Lung microvascular endothelial cell (primary cell): ENCODE results near the gene PKN1. TPM values are rescaled to one million over a fixed set of nuclear protein-coding genes. Genes with fewer than 3 reads are reported as not detected.
A peak's percentile ranks its signal among the peaks of the same experiment; 100 is the strongest.
"Not testable (repeated sequence)": the region's sequence is repeated elsewhere in the genome, so short reads cannot be mapped to it uniquely, and the experiment has no call there.

Experiments
- DNase-seq, 2 donors: peaks; one replicate each; pipeline versions ENCODE4 v3.0.0 to v3.0.0-alpha.2; 2010; ENCODE audit warnings: low read depth in 2 of 2
- total RNA-seq: library from RNA; depleted of rRNA; stranded (reverse); fragments of >200 nt; gene quantifications from 2 replicates; pipeline ENCODE4 v1.2.1, GENCODE V29; 2014

Gene PKN1
- total RNA-seq, 1 donor from 2014 or later: 250 TPM

DNA sequence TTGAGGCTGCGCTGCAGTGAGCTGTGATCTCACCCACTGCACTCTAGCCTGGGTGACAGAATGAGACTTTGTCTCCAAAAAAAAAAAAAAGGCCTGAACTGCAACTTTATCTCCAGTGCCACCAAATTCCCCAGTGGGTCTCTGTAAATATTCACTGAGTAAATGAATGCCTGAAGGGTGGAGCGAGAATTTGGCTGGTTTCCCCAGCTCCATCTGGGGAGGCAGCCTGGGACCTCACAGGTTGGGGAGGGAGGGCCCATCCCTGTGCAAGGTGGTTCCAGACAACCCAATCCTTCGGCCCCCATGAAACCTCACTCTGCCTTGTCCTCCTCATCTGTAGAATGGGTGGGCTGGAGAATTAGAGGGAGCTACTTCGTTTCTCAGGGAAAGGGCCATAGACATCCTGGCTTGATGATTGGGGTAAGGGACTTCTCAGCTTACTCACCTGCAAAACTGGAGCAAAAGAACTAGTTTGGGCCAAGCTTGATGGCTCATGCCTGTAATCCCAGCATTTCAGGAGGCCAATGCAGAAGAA lies 4.2 kb upstream of the PKN1 start:
- no peak for DNase-seq

DNA sequence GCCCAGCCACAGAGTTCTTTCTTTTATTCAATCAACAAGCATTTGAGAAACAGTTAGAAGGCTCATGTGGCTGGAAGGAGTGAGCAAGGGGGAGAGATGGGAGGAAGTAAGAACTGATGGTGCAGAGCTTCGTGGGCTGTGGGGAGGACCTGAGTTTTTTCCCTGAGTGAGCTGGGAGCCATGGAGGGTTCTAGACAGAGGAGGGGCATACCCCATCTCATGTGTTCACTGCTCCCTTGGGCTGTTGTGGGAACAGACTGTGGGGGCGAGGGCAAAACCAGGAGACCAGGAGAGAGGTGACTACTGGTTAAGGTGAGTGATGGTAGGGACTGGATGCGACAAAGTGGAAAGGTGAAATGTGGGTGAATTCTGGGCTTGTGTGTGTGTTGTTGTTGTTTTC lies 2.4 kb upstream of the PKN1 start:
- no peak for DNase-seq

DNA sequence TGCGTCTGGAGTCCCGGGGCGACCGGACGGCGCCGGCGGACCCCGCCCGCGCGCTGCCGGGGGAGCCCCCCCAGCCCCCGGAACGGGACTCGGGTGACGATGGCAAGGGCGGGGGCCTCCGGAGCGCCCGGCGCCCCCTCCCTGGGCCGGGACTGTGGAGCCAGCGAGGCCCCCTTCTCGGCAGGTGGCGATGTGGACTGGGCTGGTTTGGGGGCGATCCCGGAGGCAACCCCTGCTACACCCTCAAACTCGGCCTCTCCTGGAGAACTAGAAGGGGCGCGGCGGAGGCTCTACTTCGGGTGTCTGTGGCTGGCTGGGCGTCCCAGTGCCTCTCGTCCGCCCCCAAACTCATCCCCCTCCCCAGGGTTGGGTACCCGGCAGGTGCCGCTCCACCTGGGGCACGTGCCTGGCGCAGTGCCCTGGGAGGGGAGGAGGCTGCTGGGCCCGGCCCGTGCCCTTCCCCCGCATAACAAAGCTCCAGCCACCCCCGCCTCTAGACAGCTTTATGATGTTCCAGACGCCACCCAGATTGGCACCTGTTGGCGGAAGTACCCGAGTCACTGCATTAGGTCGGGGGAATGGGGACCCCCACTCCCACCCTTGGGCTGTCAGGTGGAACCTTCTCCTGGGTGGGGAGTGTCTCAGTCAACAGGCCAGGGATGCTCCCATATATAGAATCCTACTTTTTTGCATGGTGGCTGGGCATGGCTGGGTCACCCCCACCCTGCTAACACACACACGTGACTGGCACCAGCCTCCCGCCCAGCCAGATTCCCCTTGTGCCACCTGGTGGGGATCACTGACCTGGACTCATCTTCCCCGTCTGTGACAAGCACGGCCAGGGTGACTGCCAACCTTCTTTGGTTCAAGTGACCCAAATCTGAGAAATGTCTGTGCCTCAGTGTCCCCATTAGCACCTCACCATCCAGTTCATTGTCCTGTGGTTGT lies 722 bp downstream of the PKN1 start:
- peak in 1 of 2 donors; percentile 38 for DNase-seq

DNA sequence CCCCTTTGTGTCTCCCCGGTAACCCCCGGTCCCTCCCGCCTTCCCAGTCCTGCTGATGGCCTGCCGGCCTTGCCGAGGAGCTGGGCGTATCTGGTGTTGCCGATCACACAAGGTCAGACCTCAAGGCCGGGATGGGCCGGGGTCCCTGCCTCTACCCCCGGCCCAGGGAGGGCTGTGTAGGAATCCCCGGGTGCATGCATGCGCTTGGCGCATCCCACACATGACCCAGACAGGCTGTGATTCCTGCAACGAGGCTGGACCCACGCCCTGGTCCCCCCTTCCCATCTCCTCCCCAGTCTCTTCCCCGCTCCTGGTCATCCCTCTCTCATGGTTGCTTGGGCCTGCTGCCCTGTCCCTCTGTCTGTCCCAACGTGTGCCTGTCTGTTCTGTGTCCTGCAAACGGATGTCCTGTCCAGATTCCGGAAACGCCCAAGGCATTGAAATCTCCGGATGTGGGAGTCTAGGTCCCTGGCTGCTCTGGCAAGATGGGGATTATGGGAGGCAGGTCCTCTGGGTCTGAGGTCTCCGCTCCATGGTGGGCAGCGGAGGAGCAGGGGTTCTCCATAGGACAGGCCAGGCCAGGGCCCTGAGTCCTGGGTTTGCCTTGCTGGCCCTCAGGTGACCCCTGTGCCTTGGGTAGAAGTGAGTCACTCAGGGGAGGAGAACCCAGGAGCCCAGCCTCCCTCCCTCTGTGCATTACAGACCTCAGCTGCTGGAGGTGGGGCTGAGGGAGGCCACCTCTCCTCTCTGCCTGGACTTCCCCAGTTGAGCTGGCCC lies 1.6 kb downstream of the PKN1 start:
- DNase-seq: peak; percentile 72 to 85

DNA sequence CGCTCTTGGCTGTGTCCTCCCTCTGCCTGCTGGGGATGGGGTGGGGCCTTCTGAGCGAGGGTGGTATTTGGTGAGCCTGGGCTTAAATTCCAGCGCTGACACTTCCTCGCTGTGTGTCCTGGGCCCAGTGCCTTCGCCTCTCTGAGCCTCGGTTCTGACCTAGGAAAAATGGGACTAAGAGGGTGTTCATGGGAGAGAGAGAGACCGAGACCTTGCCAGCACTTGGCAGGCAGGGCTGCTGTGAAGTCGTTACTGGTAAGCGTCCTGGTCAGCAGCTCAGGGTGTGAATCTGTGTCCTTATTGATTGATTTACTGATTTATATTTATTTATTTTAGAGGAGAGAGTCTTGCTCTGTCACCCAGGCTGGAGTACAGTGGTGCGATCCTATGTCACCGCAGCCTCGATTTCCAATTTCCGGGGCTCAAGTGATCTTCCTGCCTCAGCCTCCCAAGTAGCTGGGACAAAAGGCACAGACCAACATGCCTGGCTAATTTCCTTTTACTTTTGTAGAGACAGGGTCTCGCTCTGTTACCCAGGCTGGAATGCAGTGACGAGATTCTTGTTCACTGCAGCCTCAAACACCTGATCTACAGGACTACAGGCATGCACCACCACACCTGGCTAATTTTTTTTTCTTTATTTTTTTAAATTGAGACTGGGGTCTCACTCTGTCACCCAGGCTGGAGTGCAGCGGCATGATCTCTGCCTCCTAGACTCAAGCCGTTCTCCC lies 2.4 kb downstream of the PKN1 start:
- no peak for DNase-seq

DNA sequence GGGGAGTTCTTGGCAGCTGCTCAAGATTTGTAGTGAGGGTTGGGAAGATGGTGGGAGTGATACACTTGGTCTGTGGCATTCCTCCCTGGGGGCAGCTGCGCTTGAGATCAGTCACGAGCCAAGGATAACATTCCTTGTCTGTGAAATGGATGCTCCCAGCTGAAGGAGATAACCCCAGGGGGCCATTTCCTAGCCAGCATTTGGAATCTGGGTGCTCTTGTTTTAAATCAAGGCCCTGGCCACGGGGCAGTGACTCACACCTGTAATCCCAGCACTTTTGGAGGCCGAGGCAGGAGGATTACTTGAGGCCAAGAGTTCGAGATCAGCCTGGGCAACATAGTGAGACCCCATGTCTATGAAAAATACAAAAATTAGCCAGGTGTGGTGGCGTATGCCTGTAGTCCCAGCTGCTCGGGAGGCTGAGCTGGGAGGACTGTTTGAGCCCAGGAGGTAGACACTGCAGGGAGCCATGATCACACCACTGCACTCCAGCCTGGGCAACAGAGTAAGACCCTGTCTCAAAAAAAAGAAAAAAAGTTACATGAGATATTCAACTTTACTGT lies 4.6 kb downstream of the PKN1 start:
- DNase-seq: no peak

DNA sequence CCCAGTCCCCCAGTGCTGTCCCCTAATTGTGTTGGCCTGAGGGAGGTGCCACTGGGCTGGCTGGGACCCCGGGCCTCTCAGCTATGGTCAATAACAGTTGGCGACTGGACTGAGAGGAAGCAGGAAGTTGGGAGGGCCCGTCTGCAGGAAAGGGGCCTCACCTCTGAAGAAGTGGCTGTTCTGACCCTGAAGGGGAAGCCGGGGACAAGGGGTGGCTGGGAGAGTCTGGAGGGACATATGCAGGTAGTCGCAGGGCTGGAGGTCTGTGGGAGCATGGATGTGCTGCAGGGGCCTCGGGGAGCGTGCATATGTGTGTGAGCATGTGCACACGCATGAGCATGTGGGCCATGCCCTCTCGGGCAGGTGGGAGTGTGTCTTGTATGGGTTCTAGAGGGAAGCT lies 5.9 kb downstream of the PKN1 start:
- DNase-seq: no peak

DNA sequence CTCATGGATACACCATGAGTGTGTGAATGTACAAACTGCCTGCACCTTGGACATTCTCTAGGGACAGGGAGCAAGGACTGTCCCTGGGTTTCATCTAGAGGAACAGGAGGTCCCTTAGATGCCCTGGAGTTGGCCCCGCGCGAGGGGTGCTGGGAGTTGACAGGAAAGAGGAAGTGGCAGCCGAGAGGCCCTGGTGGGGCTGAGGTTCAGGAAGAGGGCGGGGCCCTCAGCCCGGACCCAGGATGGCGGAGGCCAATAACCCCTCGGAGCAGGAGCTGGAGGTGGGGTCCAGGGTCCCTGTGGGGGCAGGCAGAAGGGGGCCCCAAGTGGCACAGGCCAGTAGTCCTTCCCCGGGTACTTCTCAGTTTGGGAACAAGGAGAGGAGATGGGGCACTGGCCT lies 6.9 kb downstream of the PKN1 start:
- DNase-seq: peak; percentile 34 to 44

DNA sequence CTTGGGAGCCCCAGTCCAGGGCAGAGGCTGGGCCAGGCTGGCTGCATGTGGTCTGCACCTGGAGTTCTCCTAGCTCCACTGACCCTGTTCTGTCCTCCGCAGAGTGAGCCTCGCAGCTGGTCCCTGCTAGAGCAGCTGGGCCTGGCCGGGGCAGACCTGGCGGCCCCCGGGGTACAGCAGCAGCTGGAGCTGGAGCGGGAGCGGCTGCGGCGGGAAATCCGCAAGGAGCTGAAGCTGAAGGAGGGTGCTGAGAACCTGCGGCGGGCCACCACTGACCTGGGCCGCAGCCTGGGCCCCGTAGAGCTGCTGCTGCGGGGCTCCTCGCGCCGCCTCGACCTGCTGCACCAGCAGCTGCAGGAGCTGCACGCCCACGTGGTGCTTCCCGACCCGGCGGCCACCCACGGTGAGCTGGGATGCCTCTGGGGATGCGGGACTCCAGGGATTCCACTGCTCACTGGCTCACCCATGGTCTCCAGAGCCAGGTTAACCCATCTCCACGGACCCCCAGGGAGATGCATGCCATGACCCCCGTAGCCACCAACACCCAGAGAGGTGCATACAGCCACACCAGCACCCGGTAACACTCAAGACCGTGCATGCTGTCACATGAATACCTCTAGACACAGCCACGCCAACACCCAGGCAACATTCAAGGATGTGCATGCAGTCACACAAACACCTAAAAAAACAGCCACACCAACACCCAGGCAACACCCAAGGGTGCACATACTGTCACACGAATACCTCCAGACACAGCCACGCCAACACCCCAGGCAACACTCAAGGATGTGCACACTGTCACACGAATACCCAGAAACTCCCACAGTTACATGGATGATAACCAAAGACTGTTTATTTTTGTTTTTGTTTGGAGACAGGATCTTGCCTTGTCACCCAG lies 8.2 kb downstream of the PKN1 start:
- DNase-seq: no peak

DNA sequence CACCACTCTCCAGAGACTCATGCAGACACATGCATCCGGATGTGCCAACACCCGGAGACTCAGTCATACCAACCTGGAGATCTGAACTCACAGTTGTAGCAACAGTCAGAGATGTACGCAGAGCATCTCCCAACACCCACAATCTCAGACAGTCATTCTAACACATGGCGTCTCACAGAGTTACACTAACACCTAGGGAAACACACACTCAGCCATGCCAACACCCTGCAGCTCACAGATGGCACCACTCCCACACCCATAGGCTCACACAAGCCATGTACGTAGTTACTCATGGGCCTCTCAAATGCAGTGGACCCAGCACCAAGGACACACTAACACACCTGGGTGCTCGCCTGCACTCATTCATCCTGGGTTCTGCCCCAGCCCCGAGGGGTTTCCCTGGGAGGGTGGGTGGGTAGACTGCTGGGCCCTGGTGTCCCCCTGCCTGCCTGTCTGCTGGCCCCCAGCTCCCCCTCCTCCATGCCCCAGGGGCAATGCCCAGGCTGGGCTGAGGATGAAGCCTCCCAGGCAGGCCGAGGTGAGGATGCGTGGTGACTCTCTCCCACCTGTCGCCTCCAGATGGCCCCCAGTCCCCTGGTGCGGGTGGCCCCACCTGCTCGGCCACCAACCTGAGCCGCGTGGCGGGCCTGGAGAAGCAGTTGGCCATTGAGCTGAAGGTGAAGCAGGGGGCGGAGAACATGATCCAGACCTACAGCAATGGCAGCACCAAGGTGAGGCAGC lies 10.0 kb downstream of the PKN1 start:
- no peak for DNase-seq

DNA sequence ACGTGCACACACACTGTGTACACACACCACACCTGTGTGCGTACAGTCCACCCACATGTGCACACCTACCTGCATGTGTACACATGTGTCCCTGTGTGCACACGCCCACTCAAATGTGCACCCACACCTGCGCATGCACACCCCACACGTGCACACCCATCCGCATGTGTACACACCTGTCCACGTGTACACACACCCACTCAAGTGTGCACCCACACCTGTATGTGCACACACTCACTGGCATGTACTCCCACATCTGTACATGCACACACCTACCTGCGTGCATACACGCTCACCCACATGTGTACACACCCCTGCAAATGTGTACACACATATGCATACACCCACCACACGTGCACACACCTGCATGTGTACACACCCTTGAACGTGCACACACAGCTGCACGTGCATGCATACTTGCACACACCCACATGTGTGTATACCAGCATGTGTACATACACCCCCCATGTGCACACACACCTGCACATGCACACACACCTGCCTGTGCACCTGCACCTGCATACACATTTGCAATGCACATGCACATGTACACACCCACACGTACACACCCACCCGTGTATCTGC lies 10.6 kb downstream of the PKN1 start:
- DNase-seq: no peak

DNA sequence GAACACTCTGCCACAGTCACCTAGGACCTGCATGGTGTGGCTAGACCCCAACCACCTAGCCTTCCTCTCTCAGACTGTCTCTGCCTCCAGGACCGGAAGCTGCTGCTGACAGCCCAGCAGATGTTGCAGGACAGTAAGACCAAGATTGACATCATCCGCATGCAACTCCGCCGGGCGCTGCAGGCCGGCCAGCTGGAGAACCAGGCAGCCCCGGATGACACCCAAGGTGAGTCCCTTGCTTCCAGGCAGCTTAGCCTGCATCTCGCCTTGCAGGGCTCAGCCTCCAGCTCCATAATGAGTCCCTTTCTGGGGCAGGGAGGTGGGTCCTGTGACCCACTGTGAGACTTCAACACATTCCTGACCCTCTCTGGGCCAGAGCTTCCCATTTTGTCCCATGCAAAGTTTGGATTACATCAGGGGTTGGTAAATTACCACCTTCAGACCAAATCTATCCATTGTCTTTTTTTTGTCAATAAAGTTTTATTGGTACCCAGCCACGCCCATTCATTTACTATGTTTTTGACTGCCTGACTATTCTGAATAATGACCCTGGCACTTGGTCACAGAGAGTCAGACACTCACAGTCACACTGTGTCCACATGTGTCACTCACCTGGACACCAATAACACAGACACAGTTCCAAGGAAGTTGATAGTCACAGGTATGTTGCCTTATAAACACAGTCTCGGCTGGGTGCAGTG lies 13.4 kb downstream of the PKN1 start:
- DNase-seq: no peak

DNA sequence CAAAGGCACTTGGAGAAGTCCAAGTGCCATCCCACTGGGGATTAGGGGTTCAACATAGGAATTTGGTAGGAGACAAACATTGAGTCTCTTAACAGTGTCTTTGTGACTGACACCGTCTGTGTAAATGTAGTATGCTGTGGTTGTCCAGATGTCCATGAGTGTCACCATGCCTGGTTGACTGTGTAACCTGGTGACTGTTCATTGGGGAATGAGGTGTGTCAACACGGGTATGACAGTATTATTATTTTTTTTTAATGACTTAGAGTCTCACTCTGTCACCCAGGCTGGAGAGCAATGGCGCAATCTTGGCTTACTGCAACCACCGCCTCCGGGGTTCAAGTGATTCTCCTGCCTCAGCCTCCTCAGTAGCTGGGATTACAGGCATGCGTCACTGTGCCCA lies 16.2 kb downstream of the PKN1 start:
- DNase-seq: no peak

DNA sequence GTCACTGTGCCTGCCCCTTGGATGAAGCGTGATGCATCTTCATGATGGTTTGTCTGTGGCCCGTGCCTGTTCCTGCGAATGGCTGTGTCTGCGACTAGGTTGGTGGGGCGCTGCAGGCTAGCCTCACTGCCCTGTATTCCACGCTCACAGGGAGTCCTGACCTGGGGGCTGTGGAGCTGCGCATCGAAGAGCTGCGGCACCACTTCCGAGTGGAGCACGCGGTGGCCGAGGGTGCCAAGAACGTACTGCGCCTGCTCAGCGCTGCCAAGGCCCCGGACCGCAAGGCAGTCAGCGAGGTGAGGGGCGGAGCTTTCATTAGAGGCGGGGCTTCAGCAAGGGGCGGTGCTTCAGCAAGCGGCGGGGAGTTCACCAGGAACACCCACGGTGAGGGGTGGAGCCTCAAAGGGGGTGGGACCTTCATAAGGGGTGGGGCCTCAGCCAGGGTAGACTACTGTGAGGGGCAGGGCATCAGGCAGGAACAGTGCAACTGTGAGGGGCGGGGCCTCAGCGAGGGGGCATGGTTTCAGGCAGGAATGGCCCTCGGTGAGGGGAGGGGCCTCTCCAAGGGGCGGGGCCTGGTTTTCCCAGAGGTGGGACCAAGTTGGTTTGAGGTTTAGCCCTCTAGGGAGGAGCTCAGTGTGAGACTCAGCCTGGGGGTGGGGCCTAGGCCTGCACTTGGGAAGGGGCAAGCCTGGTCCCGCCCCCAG lies 17.2 kb downstream of the PKN1 start:
- peak; percentile 68 to 72 for DNase-seq

DNA sequence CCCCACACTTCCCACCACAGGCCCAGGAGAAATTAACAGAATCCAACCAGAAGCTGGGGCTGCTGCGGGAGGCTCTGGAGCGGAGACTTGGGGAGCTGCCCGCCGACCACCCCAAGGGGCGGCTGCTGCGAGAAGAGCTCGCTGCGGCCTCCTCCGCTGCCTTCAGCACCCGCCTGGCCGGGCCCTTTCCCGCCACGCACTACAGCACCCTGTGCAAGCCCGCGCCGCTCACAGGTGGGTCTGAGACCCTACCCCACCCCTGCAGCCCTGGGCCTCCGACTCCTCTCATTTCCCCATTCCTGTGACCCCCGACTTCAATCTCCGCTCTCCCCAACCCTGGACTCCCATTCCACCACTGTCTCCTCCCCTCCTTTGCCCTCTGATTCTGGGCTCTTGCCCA lies 17.8 kb downstream of the PKN1 start:
- no peak for DNase-seq

DNA sequence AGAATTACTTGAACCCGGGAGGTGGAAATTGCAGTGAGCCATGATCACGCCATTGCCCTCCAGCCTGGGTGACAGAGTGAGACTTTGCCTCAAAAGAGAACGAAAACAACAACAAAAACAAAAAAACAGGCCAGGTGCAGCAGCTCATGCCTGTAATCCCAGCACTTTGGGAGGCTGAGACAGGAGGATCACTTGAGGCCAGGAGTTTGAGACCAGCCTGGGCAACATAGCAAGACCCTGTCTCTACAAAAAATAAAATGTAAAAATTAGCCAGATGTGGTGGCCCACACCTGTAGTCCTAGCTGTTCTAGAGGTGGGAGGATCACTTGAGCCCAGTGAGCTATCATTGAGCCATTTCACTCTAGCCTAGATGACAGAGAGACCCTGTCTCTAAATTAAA lies 19.2 kb downstream of the PKN1 start:
- DNase-seq: not testable (repeated sequence)

DNA sequence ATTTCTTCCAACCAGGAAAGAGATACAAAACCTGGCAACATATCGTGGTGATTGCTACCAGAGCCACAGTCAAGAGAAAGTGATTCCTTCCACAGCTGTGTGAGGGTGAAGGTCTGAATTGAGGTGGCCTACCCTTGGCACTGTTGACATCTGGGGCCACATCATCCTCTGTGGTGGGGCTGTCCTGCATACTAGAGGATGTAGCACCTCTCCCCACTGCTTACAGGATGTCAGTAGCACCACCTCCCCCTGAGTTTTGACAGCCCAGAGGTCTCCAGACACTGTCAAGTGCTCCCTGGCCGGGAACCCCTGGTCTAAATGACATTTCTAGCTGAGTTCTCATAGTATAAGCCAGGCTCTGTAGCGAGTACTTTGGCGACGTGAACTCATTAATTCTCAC lies 26.6 kb downstream of the PKN1 start:
- no peak for DNase-seq

DNA sequence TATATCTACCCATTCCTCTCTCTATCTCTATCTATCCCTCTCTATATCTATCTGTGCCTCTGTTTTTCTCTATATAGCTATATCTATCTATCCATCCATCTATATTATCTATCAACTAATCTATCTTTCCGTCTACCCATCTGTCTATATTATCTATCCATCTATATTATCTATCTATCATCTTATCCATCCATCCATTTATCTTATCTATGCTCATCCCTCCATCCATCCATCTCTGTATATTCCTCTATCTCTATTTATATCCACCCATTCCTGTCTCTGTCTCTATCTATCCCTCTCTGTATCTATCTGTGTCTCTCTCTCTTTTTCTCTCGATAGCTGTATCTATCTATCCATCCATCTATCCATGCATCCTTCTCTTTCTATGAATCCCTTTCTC lies 27.8 kb downstream of the PKN1 start:
- DNase-seq: no peak
